IPS-18a (cell line): ENCODE results near the gene GLP1R.
"Not testable (repeated sequence)": the region's sequence is repeated elsewhere in the genome, so short reads cannot be mapped to it uniquely, and the experiment has no call there.

Source experiments
- H3K27ac ChIP-seq: one replicate; pipeline ENCODE4 v1.5.1; 2013; ENCODE audit warnings: low read length
- H3K27me3 ChIP-seq: one replicate; pipeline ENCODE4 v1.6.1; 2013; ENCODE audit warnings: mild to moderate bottlenecking, low read length; ENCODE audit not compliant: control insufficient read depth, insufficient read depth
- H3K36me3 ChIP-seq: one replicate; pipeline ENCODE4 v1.6.1; 2013; ENCODE audit warnings: low read depth, low read length; ENCODE audit not compliant: control insufficient read depth
- H3K4me1 ChIP-seq: one replicate; pipeline ENCODE4 v1.6.1; 2013; ENCODE audit warnings: low read depth, low read length; ENCODE audit not compliant: control insufficient read depth
- H3K4me3 ChIP-seq: one replicate; pipeline ENCODE4 v1.5.1; 2013; ENCODE audit warnings: low read length
- H3K9ac ChIP-seq: one replicate; pipeline ENCODE4 v1.6.1; 2013; ENCODE audit warnings: mild to moderate bottlenecking, low read length, moderate library complexity
- H3K9me3 ChIP-seq: one replicate; pipeline ENCODE4 v1.6.1; 2013; ENCODE audit warnings: low read depth, low read length; ENCODE audit not compliant: control insufficient read depth

Gene GLP1R

DNA sequence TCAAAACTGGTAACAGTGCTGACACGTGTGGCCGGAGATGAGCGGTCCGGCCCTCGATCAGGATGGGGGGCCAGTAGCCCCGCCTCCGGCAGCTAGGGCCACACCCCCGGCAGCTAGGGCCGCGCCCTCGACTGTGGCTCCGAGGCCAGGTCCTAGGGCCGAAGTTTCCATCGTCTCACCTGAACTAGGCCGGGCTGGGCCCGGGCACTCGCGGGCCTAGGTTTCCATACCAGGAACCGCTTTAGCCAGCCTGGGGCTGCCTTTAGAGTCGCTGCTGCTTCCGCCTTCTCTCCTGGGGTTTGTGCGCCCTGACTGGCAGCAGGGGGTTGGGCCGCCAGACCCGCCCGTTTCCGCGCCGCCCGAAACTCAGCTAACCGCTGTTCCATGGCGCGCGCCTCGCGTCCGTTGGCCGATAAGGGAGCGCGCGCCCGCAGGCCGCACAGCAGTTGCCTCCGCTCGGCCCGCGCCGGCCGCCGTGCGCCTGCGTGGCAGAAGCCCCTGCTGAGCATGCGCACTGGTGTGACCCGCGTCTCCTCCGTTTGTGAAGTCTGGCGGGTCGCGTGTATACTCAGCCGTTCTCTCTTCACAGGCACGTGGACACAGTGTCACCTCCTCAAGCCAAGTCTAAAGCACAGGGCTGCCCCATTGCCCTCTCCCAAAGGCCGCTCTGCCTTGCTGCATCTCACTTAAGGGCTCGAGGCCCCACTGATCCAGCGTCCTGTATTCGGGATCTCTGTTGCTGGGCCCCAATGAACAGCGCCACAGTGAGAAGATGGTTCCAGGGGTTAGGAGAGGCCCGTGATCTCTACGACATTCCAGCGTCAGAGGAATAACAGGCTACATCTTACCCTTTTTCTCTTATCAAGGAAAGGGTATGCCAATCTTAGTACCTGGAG is 66.4 kb downstream of the GLP1R start, which contains the start of gene SAYSD1:
Gene SAYSD1, minus strand, starts transcription at position 483 of the 896 bp plus-strand sequence. Its CDS starts 97 bp downstream, at position 386.
- peaks cover 7% of the 10 kb centered on the region for H3K27me3 ChIP-seq
- H3K9me3 ChIP-seq, result no peaks in the 10 kb centered on the region
- peaks cover 10% of the 10 kb centered on the region for H3K4me1 ChIP-seq
- H3K9ac ChIP-seq, result peak within 1 kb of the TSS; percentile 67
- no peak within 1 kb of the TSS for H3K27ac ChIP-seq
- peak within 1 kb of the TSS; percentile 66 for H3K4me3 ChIP-seq
- no peaks in the 10 kb centered on the region for H3K36me3 ChIP-seq

DNA sequence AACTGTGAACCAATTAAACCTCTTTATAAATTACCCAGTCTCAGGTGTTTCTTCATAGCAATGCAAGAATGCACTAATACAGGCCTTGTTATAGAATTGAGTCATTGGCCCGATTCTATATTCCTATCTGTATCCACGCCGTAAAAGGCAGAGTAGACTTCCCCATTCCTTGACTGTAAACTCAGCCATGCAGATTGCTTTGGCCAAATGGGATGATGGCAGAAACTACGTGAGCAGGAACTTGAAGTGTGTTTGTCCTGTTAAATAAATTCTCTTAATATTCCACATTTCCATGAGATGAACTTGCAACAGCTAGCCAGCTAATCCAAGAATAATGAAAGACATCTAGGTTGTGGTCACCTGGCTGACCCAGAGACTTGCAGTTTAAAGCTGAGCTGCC is 70.3 kb downstream of the GLP1R start:
- Histone ChIP-seq H3K9ac (no peak overlapping the region), H3K4me1 (peaks cover 6% of the 10 kb centered on the region), H3K36me3 (no peaks in the 10 kb centered on the region), H3K27ac (no peak overlapping the region), H3K9me3 (no peaks in the 10 kb centered on the region), H3K4me3 (no peak overlapping the region), H3K27me3 (peaks cover 7% of the 10 kb centered on the region)

DNA sequence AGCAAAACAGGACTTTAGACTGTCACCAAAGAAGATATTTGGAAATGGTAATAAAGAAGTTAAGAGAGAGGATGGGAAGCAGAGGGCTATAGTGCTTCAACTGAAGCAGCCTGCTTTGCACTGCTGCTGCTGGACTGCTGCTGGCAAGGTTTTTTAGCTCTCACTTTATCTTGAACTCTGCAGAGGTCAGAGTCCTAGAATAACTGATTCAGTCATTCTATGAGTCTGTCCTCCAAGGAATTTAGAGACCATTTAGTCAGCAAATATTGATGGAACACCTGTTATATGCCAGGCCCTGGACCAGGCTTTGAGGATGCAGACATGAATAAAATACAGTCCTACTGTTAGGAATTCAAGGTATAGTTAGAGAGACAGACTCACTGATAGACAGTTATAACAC is 75.5 kb downstream of the GLP1R start:
- H3K36me3 ChIP-seq, result no peaks in the 10 kb centered on the region
- no peaks in the 10 kb centered on the region for H3K4me1 ChIP-seq
- H3K27ac ChIP-seq, result no peak overlapping the region
- no peak overlapping the region for H3K4me3 ChIP-seq
- no peak overlapping the region for H3K9ac ChIP-seq
- no peaks in the 10 kb centered on the region for H3K27me3 ChIP-seq
- no peaks in the 10 kb centered on the region for H3K9me3 ChIP-seq

DNA sequence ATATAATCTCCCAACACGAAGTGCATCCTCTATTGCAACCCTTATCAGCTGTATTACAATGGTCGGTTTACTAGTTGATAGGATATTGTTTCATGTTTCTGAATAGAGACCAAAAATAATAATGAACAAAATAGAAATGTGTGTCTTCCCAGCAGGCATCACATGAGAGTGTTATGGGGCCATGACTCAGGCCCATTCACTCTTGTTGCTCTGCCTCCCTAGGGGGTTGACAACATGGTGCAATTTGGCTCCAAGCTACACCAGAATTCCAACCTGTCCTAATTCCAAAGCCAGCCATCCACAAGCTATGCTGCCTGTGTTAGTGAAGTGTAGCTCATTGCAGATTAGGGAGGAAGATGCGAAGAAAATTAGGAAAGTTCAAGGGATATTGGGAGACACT is 79.5 kb downstream of the GLP1R start:
- H3K27me3 ChIP-seq, result no peaks in the 10 kb centered on the region
- no peaks in the 10 kb centered on the region for H3K9me3 ChIP-seq
- no peak overlapping the region for H3K27ac ChIP-seq
- H3K36me3 ChIP-seq, result no peaks in the 10 kb centered on the region
- H3K4me1 ChIP-seq, result peaks cover 5% of the 10 kb centered on the region
- no peak overlapping the region for H3K4me3 ChIP-seq
- no peak overlapping the region for H3K9ac ChIP-seq

DNA sequence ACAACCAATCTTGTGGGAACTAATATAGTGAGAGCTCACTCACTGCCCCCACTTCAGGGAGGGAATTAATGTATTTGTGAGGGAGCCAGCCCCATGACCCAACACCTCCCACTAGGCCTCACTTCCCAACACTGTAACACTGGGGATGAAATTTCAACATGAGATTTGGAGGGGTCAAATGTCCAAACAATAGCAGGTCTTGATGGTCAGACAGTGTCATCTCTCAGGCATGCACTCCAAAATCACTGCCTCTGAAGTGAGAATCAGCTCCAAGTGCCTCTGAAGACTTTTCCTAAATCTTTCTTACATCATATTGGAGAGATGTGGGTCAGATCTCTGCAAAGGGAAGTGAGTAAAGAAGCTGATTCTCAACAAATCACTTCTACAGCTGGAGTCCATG is 80.3 kb downstream of the GLP1R start:
- Histone ChIP-seq H3K27ac (no peak overlapping the region), H3K9ac (no peak overlapping the region), H3K27me3 (no peaks in the 10 kb centered on the region), H3K36me3 (no peaks in the 10 kb centered on the region), H3K4me3 (no peak overlapping the region), H3K4me1 (peaks cover 5% of the 10 kb centered on the region), H3K9me3 (no peaks in the 10 kb centered on the region)

DNA sequence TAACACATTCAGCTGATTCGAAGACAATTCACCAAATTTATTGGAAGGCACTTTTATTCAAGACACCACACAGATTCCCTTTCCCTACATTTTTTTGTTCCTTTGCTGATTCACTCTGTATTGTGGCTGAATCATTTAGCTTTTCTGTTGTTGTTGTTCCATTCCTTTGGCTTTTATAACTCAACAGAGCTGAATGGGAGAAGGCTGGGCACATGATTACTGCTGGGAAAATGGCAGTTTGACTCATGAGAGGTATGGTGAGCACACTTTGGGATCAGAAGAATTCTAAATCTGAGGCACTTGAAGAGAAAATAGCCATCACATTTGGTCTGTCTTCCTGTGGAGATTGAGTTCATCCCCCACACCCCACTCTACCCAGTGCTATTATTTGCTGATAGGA is 82.1 kb downstream of the GLP1R start:
- Histone ChIP-seq H3K4me1 (peaks cover 5% of the 10 kb centered on the region), H3K27me3 (no peaks in the 10 kb centered on the region), H3K36me3 (no peaks in the 10 kb centered on the region), H3K4me3 (no peak overlapping the region), H3K27ac (no peak overlapping the region), H3K9ac (no peak overlapping the region), H3K9me3 (no peaks in the 10 kb centered on the region)

DNA sequence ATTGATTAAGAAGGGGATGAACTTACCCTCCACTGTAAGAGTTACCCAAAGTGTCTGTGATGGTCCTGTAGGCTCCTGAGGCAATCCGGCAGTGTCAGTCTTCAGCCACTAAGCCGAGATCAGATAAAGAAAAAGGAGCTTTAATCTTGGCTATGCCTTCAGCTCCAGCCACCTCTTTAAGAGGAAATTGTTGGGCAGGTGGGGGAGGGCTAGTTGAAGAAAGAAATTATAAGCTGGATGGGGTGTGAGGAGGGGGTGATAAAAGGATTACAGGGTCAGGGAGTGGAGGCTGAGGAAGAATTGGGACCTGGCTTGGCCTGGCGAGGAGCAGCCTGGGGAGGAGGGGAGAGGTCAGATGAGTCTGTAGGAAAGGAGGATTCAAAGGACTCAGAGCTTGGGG is 86.2 kb downstream of the GLP1R start:
- not testable (repeated sequence) for H3K36me3 ChIP-seq, H3K27me3 ChIP-seq, H3K9me3 ChIP-seq, H3K4me3 ChIP-seq, H3K4me1 ChIP-seq, H3K9ac ChIP-seq, H3K27ac ChIP-seq

DNA sequence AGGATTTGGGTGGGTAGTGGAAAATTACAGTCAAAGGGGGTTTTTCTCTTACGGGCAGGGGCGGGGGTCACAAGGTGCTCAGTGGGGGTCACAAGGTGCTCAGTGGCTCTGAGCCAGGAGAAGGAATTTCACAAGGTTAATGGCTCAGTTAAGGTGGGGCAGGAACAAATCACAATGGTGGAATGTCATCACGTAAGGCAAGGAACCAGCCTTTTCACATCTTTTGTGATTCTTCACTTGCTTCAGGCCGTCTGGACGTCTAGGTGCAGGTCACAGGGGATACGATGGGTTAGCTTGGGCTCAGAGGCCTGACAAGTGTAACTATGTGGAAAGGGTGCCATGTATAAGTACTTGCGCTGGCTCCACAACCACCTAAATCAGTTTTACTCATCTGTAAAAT is 87.6 kb downstream of the GLP1R start:
- not testable (repeated sequence) for H3K27ac ChIP-seq, H3K4me1 ChIP-seq, H3K9ac ChIP-seq, H3K4me3 ChIP-seq, H3K36me3 ChIP-seq, H3K9me3 ChIP-seq, H3K27me3 ChIP-seq

DNA sequence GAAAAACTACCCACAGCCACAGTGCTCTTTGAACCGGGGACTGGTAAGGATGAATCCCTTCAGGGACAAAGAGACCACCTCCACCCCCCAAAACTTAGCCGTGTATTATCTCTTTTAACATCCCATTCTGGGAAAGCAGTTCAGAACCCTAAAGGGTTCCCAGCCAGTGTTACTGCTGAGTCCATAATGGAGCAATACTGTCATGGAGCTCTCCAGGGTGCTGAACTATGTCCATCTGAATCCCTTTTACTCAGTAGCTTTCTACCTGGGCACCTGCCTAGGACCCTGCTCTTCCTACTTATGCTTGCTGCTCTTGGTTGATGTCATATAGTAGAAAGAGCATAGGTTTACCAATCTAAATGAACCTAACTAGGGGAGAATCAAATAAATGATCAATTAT is 88.7 kb downstream of the GLP1R start:
- no peaks in the 10 kb centered on the region for H3K27me3 ChIP-seq
- no peaks in the 10 kb centered on the region for H3K36me3 ChIP-seq
- no peaks in the 10 kb centered on the region for H3K4me1 ChIP-seq
- no peak overlapping the region for H3K9ac ChIP-seq
- H3K4me3 ChIP-seq, result no peak overlapping the region
- H3K9me3 ChIP-seq, result no peaks in the 10 kb centered on the region
- H3K27ac ChIP-seq, result no peak overlapping the region
